K562 (cell line): ENCODE results near the gene VILL. TPM values are rescaled to one million over a fixed set of nuclear protein-coding genes. Genes with fewer than 3 reads are reported as not detected.

Source experiments
- ARID2 ChIP-seq: fragments of 450-650 bp; IDR thresholded peaks from 2 replicates; pipeline ENCODE4 v1.6.1; 2017; ENCODE audit warnings: antibody characterized with exemption, mild to moderate bottlenecking
- CEBPB ChIP-seq: fragments of 450-650 bp; IDR thresholded peaks from 2 replicates; pipeline ENCODE4 v1.6.1; 2016; ENCODE audit warnings: missing genetic modification characterization, missing compliant biosample characterization
- DDX20 ChIP-seq: fragments of 450-650 bp; IDR thresholded peaks from 2 replicates; pipeline ENCODE4 v1.6.1; 2016; ENCODE audit warnings: missing genetic modification characterization, low read depth, mild to moderate bottlenecking, missing compliant biosample characterization, moderate library complexity
- DNMT1 ChIP-seq: fragments of 450-650 bp; IDR thresholded peaks from 2 replicates; pipeline ENCODE4 v1.6.1; 2016; ENCODE audit warnings: antibody characterized with exemption, mild to moderate bottlenecking
- FOSL1 ChIP-seq: fragments of 200-800 bp; sonication (Bioruptor generic); conservative IDR thresholded peaks from 2 replicates; pipeline ENCODE4 v1.6.1; 2016; ENCODE audit warnings: missing genetic modification characterization, missing compliant biosample characterization
- FOXA3 ChIP-seq, 2 experiments: fragments of 450-650 bp in 1 of 2; sonication (generic) in 1 of 2; formaldehyde crosslinking; IDR thresholded peaks in 1 of 2; conservative IDR thresholded peaks in 1 of 2; 2 replicates each; pipeline versions ENCODE4 v1.4.0 to v1.8.0; 2020 to 2022; ENCODE audit warnings: mild to moderate bottlenecking in 2 of 2, missing genetic modification reagents in 1 of 2
- HDAC1 ChIP-seq, 2 experiments: fragments of 450-650 bp; IDR thresholded peaks; 2 replicates each; pipeline ENCODE4 v1.6.1; 2016 to 2017; ENCODE audit warnings: inconsistent platforms in 1 of 2, mild to moderate bottlenecking in 1 of 2, moderate library complexity in 1 of 2
- HES1 ChIP-seq: fragments of 450-650 bp; IDR thresholded peaks from 2 replicates; pipeline ENCODE4 v1.6.1; 2016; ENCODE audit warnings: low read depth, mild to moderate bottlenecking, moderate library complexity
- HMGN3 ChIP-seq: IDR thresholded peaks from 2 replicates; pipeline ENCODE4 v1.6.1; 2011; ENCODE audit warnings: borderline replicate concordance, low read depth, mild to moderate bottlenecking, mixed read lengths, low read length; ENCODE audit not compliant: insufficient read length; ENCODE audit errors: extremely low read depth
- MEIS2 ChIP-seq: fragments of 450-650 bp; IDR thresholded peaks from 2 replicates; pipeline ENCODE4 v1.6.1; 2014; ENCODE audit warnings: mild to moderate bottlenecking; ENCODE audit not compliant: partially characterized antibody
- NR3C1 ChIP-seq: sonication (generic); formaldehyde crosslinking; IDR thresholded peaks from 2 replicates; pipeline ENCODE4 v1.8.1; 2022; ENCODE audit warnings: missing genetic modification reagents
- RCOR1 ChIP-seq, 2 experiments: IDR thresholded peaks; 2 replicates each; pipeline ENCODE4 v1.6.1; 2012; ENCODE audit warnings: low read depth in 2 of 2, low read length in 2 of 2, borderline replicate concordance in 1 of 2, improper control_type of control experiment in 1 of 2
- SPI1 ChIP-seq: IDR thresholded peaks from 2 replicates; pipeline ENCODE4 v1.6.1; 2011; ENCODE audit warnings: low read depth, low read length, control low read depth, borderline replicate concordance
- SRF ChIP-seq, 2 experiments: fragments of 250-450, 450-650 bp in 1 of 2; sonication (Bioruptor Pico) in 1 of 2; sonication (generic) in 1 of 2; formaldehyde crosslinking; IDR thresholded peaks; 2 replicates each; pipeline versions ENCODE4 v1.5.0 to v1.5.1; 2020 to 2022; ENCODE audit warnings: mild to moderate bottlenecking in 1 of 2, missing genetic modification reagents in 1 of 2
- TARDBP ChIP-seq: fragments of 450-650 bp; IDR thresholded peaks from 2 replicates; pipeline ENCODE4 v1.6.1; 2016
- TCF3 ChIP-seq: sonication (generic); formaldehyde crosslinking; IDR thresholded peaks from 2 replicates; pipeline ENCODE4 v1.4.0; 2020; ENCODE audit warnings: mild to moderate bottlenecking, missing genetic modification reagents
- ZBED1 ChIP-seq: IDR thresholded peaks from 2 replicates; pipeline ENCODE4 v1.6.1; 2014
- ZNF174 ChIP-seq: fragments of 250-450 bp; sonication (Bioruptor Pico); IDR thresholded peaks from 2 replicates; pipeline ENCODE4 v1.4.0; 2020; ENCODE audit warnings: mild to moderate bottlenecking
- ZNF785 ChIP-seq: fragments of 250-450 bp; sonication (Bioruptor Pico); IDR thresholded peaks from 2 replicates; pipeline ENCODE4 v1.4.0; 2020; ENCODE audit warnings: mild to moderate bottlenecking
- ZZZ3 ChIP-seq: fragments of 450-650 bp; IDR thresholded peaks from 2 replicates; pipeline ENCODE4 v1.6.1; 2016; ENCODE audit warnings: antibody characterized with exemption, mild to moderate bottlenecking, moderate library complexity
- polyA plus RNA-seq, 8 experiments: library from polyadenylated mRNA; depleted of rRNA in 4 of 8; stranded (reverse) in 5 of 8; unstranded in 3 of 8; fragments of >200 nt; fragmentation: Nextera tagmentation in 2 of 8; fragmentation: Illumina TruSeq in 1 of 8; extraction: Ambion mirVana in 2 of 8; extraction: Trizol in 1 of 8; gene quantifications; 2 replicates each; pipeline versions ENCODE4 v1.2.1 to v1.2.3, GENCODE V29; 2011 to 2014; ENCODE audit warnings: inconsistent platforms in 1 of 8, missing spikeins in 1 of 8
- total RNA-seq, 7 experiments: library from RNA; depleted of rRNA in 6 of 7; stranded (reverse); fragments of >200 nt in 6 of 7; fragmentation: Illumina TruSeq in 2 of 7; extraction: Trizol in 2 of 7; gene quantifications; 2 replicates each; pipeline versions ENCODE4 v1.2.1 to v1.2.3, GENCODE V29; 2011 to 2021; ENCODE audit warnings: low replicate concordance in 1 of 7
- TF ChIP-seq, protein P1 (sequence below): sonication (generic); formaldehyde crosslinking; IDR thresholded peaks from 2 replicates; pipeline ENCODE4 v1.8.0; 2022; ENCODE audit warnings: missing genetic modification reagents, mild to moderate bottlenecking, borderline replicate concordance
- TF ChIP-seq, protein P2 (sequence below): fragments of 250-450 bp; sonication (Bioruptor Pico); IDR thresholded peaks from 2 replicates; pipeline ENCODE4 v1.5.0; 2020; ENCODE audit warnings: mild to moderate bottlenecking, borderline replicate concordance

Gene VILL
- total and polyA plus RNA-seq, 9 of the 15 experiments (the other 6 are each of a cell fraction or from before 2014, with no cell fraction given), result 0.11 to 16.0 (median 8.8) TPM

GRCh38 chr3:37945807-37946530, 44.6 kb upstream of the VILL start (continued):
- TF ChIP-seq, protein P1, sequence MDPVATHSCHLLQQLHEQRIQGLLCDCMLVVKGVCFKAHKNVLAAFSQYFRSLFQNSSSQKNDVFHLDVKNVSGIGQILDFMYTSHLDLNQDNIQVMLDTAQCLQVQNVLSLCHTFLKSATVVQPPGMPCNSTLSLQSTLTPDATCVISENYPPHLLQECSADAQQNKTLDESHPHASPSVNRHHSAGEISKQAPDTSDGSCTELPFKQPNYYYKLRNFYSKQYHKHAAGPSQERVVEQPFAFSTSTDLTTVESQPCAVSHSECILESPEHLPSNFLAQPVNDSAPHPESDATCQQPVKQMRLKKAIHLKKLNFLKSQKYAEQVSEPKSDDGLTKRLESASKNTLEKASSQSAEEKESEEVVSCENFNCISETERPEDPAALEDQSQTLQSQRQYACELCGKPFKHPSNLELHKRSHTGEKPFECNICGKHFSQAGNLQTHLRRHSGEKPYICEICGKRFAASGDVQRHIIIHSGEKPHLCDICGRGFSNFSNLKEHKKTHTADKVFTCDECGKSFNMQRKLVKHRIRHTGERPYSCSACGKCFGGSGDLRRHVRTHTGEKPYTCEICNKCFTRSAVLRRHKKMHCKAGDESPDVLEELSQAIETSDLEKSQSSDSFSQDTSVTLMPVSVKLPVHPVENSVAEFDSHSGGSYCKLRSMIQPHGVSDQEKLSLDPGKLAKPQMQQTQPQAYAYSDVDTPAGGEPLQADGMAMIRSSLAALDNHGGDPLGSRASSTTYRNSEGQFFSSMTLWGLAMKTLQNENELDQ (CRISPR knock-in tag), result no peak
- no peak for TF ChIP-seq ZZZ3
- TF ChIP-seq NR3C1 (CRISPR knock-in tag), result no peak
- TF ChIP-seq HDAC1 (IDR thresholded peaks at IDR 0.05), result no peak
- TF ChIP-seq MEIS2, result peak; percentile 79
- no peak for TF ChIP-seq DNMT1
- TF ChIP-seq ZNF785 (CRISPR knock-in tag), result no peak
- TF ChIP-seq TARDBP, result no peak
- TF ChIP-seq FOXA3 (CRISPR knock-in tag; conservative IDR thresholded peaks at IDR 0.05 in 1 of 2, IDR thresholded peaks at IDR 0.05 in 1 of 2), result no peak
- no peak for TF ChIP-seq CEBPB
- 0 out of 2 replicates have a peak, but pooled peaks have one; percentile 15 for TF ChIP-seq TCF3
- TF ChIP-seq ARID2, result no peak
- no peak for TF ChIP-seq ZNF174
- peak; percentile 36; the same call in 1 of the 2 replicates for TF ChIP-seq HES1
- no peak for TF ChIP-seq SRF (CRISPR knock-in tag; IDR thresholded peaks at IDR 0.05)
- TF ChIP-seq, protein P2, sequence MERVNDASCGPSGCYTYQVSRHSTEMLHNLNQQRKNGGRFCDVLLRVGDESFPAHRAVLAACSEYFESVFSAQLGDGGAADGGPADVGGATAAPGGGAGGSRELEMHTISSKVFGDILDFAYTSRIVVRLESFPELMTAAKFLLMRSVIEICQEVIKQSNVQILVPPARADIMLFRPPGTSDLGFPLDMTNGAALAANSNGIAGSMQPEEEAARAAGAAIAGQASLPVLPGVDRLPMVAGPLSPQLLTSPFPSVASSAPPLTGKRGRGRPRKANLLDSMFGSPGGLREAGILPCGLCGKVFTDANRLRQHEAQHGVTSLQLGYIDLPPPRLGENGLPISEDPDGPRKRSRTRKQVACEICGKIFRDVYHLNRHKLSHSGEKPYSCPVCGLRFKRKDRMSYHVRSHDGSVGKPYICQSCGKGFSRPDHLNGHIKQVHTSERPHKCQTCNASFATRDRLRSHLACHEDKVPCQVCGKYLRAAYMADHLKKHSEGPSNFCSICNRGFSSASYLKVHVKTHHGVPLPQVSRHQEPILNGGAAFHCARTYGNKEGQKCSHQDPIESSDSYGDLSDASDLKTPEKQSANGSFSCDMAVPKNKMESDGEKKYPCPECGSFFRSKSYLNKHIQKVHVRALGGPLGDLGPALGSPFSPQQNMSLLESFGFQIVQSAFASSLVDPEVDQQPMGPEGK (CRISPR knock-in tag), result no peak
- TF ChIP-seq FOSL1 (tag), result 0 out of 2 replicates have a peak, but pooled peaks have one; percentile 15
- no peak for TF ChIP-seq DDX20 (tag)
- peak; percentile 61; the same call in 1 of the 2 replicates for TF ChIP-seq SPI1
- no peak for TF ChIP-seq HMGN3
- TF ChIP-seq ZBED1, result no peak
- peak in 1 of 2 experiments; percentile 83; a peak in 2 of 4 replicates for TF ChIP-seq RCOR1 (IDR thresholded peaks at IDR 0.05; ENCODE audit: borderline replicate concordance in 1 of 2, low read depth in 2 of 2, low read length in 2 of 2)
